A549 (cell line): ENCODE data around the gene RABEPK. TPM values are rescaled to one million over a fixed set of nuclear protein-coding genes. Genes with fewer than 3 reads are reported as not detected.

Experiments
- ATAC-seq, 2 experiments: fragments of 200-7000 bp in 1 of 2; fragments of >200 bp in 1 of 2; cut with Nextera tagmentation in 1 of 2; cut with Tn5 transposase in 1 of 2; 3 replicates each; pipeline versions ENCODE4 v1.8.0 to v1.9.1; 2018 to 2020; ENCODE audit warnings: mild to moderate bottlenecking in 1 of 2, moderate library complexity in 1 of 2
- CTCF ChIA-PET: fragments of 300-600 bp; sonication (Branson Sonifier 250); formaldehyde crosslinking; extraction: SDS; loops from one replicate; lab custom pipeline; 2021; ENCODE audit warnings: antibody characterized with exemption, inconsistent platforms; lab: Yijun Ruan, JAX
- POLR2A ChIA-PET: fragments of 350-600 bp; formaldehyde crosslinking; extraction: SDS; loops from one replicate; lab custom pipeline; 2021; ENCODE audit warnings: antibody characterized with exemption, inconsistent platforms; lab: Yijun Ruan, JAX
- DNase-seq, 2 experiments: peaks; one replicate each; pipeline versions ENCODE4 v3.0.0 to v3.0.0-alpha.2; 2011 to 2016; ENCODE audit warnings: low read depth in 1 of 2, low spot score in 1 of 2
- FAIRE-seq: peaks from 2 replicates; lab custom pipeline; 2011; peaks lifted over from hg19 to GRCh38; lab: Jason Lieb, UNC
- H3K27ac ChIP-seq, 2 experiments: fragments of >200 bp; sonication (Bioruptor Twin); formaldehyde crosslinking; 3 replicates each; pipeline ENCODE4 v1.5.1; 2016 to 2017
- H3K4me1 ChIP-seq: fragments of >200 bp; sonication (Bioruptor Twin); formaldehyde crosslinking; 3 replicates; pipeline ENCODE4 v1.6.1; 2016
- H3K4me2 ChIP-seq: fragments of >200 bp; sonication (Bioruptor Twin); formaldehyde crosslinking; 3 replicates; pipeline ENCODE4 v1.6.1; 2016
- H3K4me3 ChIP-seq: fragments of >200 bp; sonication (Bioruptor Twin); formaldehyde crosslinking; 3 replicates; pipeline ENCODE4 v1.5.1; 2016
- H3K9me3 ChIP-seq: fragments of >200 bp; sonication (Bioruptor Twin); formaldehyde crosslinking; 3 replicates; pipeline ENCODE4 v1.6.1; 2016
- CBX2 ChIP-seq: fragments of 200-600 bp; sonication (generic); IDR thresholded peaks from 2 replicates; pipeline ENCODE4 v1.6.1; 2016; ENCODE audit warnings: low read depth, mild to moderate bottlenecking, borderline replicate concordance
- CBX8 ChIP-seq: fragments of 200-600 bp; sonication (generic); IDR thresholded peaks from 2 replicates; pipeline ENCODE4 v1.6.1; 2016
- CEBPB ChIP-seq, 2 experiments: fragments of >200 bp in 1 of 2; sonication (Bioruptor Twin) in 1 of 2; formaldehyde crosslinking in 1 of 2; IDR thresholded peaks; 2 replicates each; pipeline ENCODE4 v1.6.1; 2012 to 2016
- CHD2 ChIP-seq: fragments of 150-350 bp; IDR thresholded peaks from 2 replicates; pipeline ENCODE4 v1.6.1; 2014; ENCODE audit warnings: low read length; ENCODE audit not compliant: partially characterized antibody
- CHD4 ChIP-seq: fragments of 200-600 bp; sonication (generic); IDR thresholded peaks from 2 replicates; pipeline ENCODE4 v1.6.1; 2016; ENCODE audit warnings: antibody characterized with exemption, mild to moderate bottlenecking, borderline replicate concordance
- EHF ChIP-seq: fragments of 250-450 bp; sonication (Bioruptor Pico); IDR thresholded peaks from 2 replicates; pipeline ENCODE4 v1.5.0; 2020; ENCODE audit warnings: mild to moderate bottlenecking
- EHMT2 ChIP-seq: fragments of 200-600 bp; sonication (generic); IDR thresholded peaks from 2 replicates; pipeline ENCODE4 v1.6.1; 2016; ENCODE audit warnings: antibody characterized with exemption, low read depth, mild to moderate bottlenecking, moderate library complexity
- FOSL2 ChIP-seq, 2 experiments: fragments of 450-650 bp in 1 of 2; fragments of >200 bp in 1 of 2; sonication (Bioruptor Twin) in 1 of 2; formaldehyde crosslinking; IDR thresholded peaks; 2 replicates each; pipeline versions ENCODE4 v1.5.0 to v1.6.1; 2016 to 2020; ENCODE audit warnings: mild to moderate bottlenecking in 1 of 2, moderate library complexity in 1 of 2
- GATA3 ChIP-seq: IDR thresholded peaks from 2 replicates; pipeline ENCODE4 v1.6.1; 2012; ENCODE audit warnings: borderline replicate concordance
- JUN ChIP-seq, 2 experiments: fragments of >200 bp; sonication (Bioruptor Twin); formaldehyde crosslinking; IDR thresholded peaks; 2 replicates in 1 of 2; 3 replicates in 1 of 2; pipeline ENCODE4 v1.6.1; 2016 to 2017
- JUNB ChIP-seq: fragments of >200 bp; sonication (Bioruptor Twin); formaldehyde crosslinking; IDR thresholded peaks from 2 replicates; pipeline ENCODE4 v1.6.1; 2016
- NFE2L2 ChIP-seq: fragments of 150-350 bp; conservative IDR thresholded peaks from 2 replicates; pipeline ENCODE4 v1.6.1; 2014; ENCODE audit warnings: low read length
- NR3C1 ChIP-seq: fragments of >200 bp; sonication (Bioruptor Twin); formaldehyde crosslinking; IDR thresholded peaks from 3 replicates; pipeline ENCODE4 v1.6.1; 2017
- POLR2A ChIP-seq: IDR thresholded peaks from 2 replicates; pipeline ENCODE4 v1.6.1; 2012; ENCODE audit warnings: mild to moderate bottlenecking, low read length
- RARB ChIP-seq: fragments of 250-450 bp; sonication (Bioruptor Pico); IDR thresholded peaks from 2 replicates; pipeline ENCODE4 v1.8.0; 2021; ENCODE audit warnings: mild to moderate bottlenecking, moderate library complexity
- RNF2 ChIP-seq: fragments of 200-600 bp; sonication (generic); IDR thresholded peaks from 2 replicates; pipeline ENCODE4 v1.6.1; 2016; ENCODE audit warnings: low read depth, mild to moderate bottlenecking, antibody characterized with exemption, moderate library complexity, borderline replicate concordance
- SMC3 ChIP-seq: fragments of >200 bp; sonication (Bioruptor Twin); formaldehyde crosslinking; IDR thresholded peaks from 3 replicates; pipeline ENCODE4 v1.6.1; 2018; ENCODE audit warnings: inconsistent platforms
- TFCP2L1 ChIP-seq: fragments of 250-450 bp; sonication (Bioruptor Pico); IDR thresholded peaks from 2 replicates; pipeline ENCODE4 v1.5.0; 2021; ENCODE audit warnings: mild to moderate bottlenecking
- WGBS: methylation state at CpG from one replicate; pipeline ENCODE4 v1.1.6; 2017; ENCODE audit errors: missing lambda C conversion rate; 5-methylcytosine and 5-hydroxymethylcytosine counted together
- polyA plus RNA-seq, 4 experiments: library from polyadenylated mRNA; depleted of rRNA in 3 of 4; stranded (reverse); fragments of >200 nt; fragmentation: RNase III in 1 of 4; extraction: RNeasy Plus Mini Kit Qiagen cat#74134 plus additional on column Dnase treatment in 1 of 4; gene quantifications; 2 replicates in 3 of 4; 3 replicates in 1 of 4; pipeline ENCODE4 v1.2.3, GENCODE V29; 2011 to 2017
- TF ChIP-seq, protein P1 (sequence below): fragments of 250-450 bp; sonication (Bioruptor Pico); IDR thresholded peaks from 2 replicates; pipeline ENCODE4 v1.5.0; 2021; ENCODE audit warnings: mild to moderate bottlenecking, moderate library complexity, borderline replicate concordance
- TF ChIP-seq, protein P2 (sequence below): IDR thresholded peaks from 2 replicates; pipeline ENCODE4 v1.6.1; 2012; ENCODE audit warnings: low read depth, borderline replicate concordance
- TF ChIP-seq, protein P3 (sequence below): fragments of 200-600 bp; sonication (generic); IDR thresholded peaks from 2 replicates; pipeline ENCODE4 v1.6.1; 2016; ENCODE audit warnings: antibody characterized with exemption, mild to moderate bottlenecking, moderate library complexity
- TF ChIP-seq, protein P4 (sequence below): fragments of 150-350 bp; IDR thresholded peaks from 2 replicates; pipeline ENCODE4 v1.6.1; 2014; ENCODE audit warnings: low read depth, mild to moderate bottlenecking, low read length
- TF ChIP-seq, protein P5 (sequence below): fragments of 250-450 bp; sonication (Bioruptor Pico); IDR thresholded peaks from 2 replicates; pipeline ENCODE4 v1.5.0; 2020; ENCODE audit warnings: low read depth, mild to moderate bottlenecking, moderate library complexity

The RABEPK gene
- polyA plus RNA-seq, 2 of the 4 experiments (the other 2 are of a cell fraction): 41.9 to 50.1 TPM

DNA sequence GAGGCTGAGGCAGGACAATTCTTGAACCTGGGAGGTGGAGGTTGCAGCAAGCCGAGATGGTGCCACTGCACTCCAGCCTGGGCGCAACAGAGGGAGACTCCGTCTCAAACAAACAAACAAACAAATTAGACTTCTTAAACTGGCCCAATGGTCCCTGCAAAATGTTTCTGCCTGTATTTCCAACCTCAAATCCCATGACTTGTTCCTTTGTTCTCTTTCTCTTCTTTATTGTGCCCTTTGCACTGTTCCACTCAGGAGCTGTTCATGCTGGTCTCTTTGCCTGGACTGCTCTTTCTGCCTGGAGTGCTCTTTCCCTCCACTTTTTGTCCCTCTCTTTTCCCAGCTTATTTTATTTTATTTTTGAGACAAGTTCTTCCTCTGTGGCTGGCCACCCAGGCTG lies 4.1 kb downstream of the RABEPK start:
- Histone ChIP-seq H3K9me3 (no peaks in the 10 kb centered on the region), H3K4me2 (no peak overlapping the region), H3K27ac (no peak overlapping the region), H3K4me3 (no peak overlapping the region), H3K4me1 (peaks cover 14% of the 10 kb centered on the region)
- POLR2A ChIA-PET: no interaction called here
- no peak for FAIRE-seq
- DNase-seq: no peak
- no peak for ATAC-seq
- TF ChIP-seq, protein P1, sequence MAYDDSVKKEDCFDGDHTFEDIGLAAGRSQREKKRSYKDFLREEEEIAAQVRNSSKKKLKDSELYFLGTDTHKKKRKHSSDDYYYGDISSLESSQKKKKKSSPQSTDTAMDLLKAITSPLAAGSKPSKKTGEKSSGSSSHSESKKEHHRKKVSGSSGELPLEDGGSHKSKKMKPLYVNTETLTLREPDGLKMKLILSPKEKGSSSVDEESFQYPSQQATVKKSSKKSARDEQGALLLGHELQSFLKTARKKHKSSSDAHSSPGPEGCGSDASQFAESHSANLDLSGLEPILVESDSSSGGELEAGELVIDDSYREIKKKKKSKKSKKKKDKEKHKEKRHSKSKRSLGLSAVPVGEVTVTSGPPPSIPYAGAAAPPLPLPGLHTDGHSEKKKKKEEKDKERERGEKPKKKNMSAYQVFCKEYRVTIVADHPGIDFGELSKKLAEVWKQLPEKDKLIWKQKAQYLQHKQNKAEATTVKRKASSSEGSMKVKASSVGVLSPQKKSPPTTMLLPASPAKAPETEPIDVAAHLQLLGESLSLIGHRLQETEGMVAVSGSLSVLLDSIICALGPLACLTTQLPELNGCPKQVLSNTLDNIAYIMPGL (CRISPR knock-in tag): no peak
- TF ChIP-seq JUNB: no peak
- TF ChIP-seq, protein P2, sequence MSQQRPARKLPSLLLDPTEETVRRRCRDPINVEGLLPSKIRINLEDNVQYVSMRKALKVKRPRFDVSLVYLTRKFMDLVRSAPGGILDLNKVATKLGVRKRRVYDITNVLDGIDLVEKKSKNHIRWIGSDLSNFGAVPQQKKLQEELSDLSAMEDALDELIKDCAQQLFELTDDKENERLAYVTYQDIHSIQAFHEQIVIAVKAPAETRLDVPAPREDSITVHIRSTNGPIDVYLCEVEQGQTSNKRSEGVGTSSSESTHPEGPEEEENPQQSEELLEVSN: no peak
- no peak for TF ChIP-seq RNF2
- TF ChIP-seq, protein P3, sequence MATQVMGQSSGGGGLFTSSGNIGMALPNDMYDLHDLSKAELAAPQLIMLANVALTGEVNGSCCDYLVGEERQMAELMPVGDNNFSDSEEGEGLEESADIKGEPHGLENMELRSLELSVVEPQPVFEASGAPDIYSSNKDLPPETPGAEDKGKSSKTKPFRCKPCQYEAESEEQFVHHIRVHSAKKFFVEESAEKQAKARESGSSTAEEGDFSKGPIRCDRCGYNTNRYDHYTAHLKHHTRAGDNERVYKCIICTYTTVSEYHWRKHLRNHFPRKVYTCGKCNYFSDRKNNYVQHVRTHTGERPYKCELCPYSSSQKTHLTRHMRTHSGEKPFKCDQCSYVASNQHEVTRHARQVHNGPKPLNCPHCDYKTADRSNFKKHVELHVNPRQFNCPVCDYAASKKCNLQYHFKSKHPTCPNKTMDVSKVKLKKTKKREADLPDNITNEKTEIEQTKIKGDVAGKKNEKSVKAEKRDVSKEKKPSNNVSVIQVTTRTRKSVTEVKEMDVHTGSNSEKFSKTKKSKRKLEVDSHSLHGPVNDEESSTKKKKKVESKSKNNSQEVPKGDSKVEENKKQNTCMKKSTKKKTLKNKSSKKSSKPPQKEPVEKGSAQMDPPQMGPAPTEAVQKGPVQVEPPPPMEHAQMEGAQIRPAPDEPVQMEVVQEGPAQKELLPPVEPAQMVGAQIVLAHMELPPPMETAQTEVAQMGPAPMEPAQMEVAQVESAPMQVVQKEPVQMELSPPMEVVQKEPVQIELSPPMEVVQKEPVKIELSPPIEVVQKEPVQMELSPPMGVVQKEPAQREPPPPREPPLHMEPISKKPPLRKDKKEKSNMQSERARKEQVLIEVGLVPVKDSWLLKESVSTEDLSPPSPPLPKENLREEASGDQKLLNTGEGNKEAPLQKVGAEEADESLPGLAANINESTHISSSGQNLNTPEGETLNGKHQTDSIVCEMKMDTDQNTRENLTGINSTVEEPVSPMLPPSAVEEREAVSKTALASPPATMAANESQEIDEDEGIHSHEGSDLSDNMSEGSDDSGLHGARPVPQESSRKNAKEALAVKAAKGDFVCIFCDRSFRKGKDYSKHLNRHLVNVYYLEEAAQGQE: no peak
- no peak for TF ChIP-seq CBX2
- no peak for TF ChIP-seq SMC3
- TF ChIP-seq CBX8: no peak
- no peak for TF ChIP-seq EHMT2
- no peak for TF ChIP-seq EHF (CRISPR knock-in tag)
- no peak for TF ChIP-seq CHD2
- no peak for TF ChIP-seq TFCP2L1
- no peak for TF ChIP-seq GATA3
- WGBS: 96% methylated on average over 3 of the region's 3 CpGs
- CTCF ChIA-PET: interaction anchor here (0.8 kb wide), 1 partner anchor 9 kb away, joined by 3 read pairs; no protein-coding TSS in a partner anchor

DNA sequence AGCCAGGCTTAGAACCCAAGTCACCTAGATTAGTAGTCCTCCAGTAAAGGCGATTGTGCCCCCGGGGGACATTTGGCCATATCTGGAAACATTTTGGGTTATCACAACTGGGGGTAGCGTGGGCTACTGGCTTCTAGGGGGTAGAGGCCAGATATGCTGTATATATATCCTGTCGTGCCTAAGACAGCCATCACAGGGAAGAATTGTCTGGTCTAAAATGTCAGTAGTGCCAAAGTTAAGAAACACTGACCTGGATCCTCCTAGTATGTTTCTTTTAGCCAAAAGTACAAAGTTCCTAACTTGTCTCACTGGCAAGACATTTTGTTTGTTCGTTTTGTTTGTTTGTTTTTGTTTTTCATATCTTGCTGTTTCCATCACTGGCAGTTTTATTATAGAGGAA lies 13.8 kb downstream of the RABEPK start:
- no peaks in the 10 kb centered on the region for H3K4me1 ChIP-seq
- DNase-seq (no peak), ATAC-seq (no peak), FAIRE-seq (no peak)
- H3K4me3 ChIP-seq: no peak overlapping the region
- H3K27ac ChIP-seq: no peak overlapping the region
- H3K4me2 ChIP-seq: no peak overlapping the region
- POLR2A ChIA-PET: no interaction called here
- CTCF ChIA-PET: no interaction called here
- TF ChIP-seq NR3C1: no peak
- TF ChIP-seq, protein P4, sequence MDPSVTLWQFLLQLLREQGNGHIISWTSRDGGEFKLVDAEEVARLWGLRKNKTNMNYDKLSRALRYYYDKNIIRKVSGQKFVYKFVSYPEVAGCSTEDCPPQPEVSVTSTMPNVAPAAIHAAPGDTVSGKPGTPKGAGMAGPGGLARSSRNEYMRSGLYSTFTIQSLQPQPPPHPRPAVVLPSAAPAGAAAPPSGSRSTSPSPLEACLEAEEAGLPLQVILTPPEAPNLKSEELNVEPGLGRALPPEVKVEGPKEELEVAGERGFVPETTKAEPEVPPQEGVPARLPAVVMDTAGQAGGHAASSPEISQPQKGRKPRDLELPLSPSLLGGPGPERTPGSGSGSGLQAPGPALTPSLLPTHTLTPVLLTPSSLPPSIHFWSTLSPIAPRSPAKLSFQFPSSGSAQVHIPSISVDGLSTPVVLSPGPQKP: no peak
- TF ChIP-seq NFE2L2: no peak
- TF ChIP-seq CHD4: no peak
- no peak for TF ChIP-seq RARB (CRISPR knock-in tag)
- no peak for TF ChIP-seq CEBPB (IDR thresholded peaks at IDR 0.05)
- no peak for TF ChIP-seq POLR2A
- no peak for TF ChIP-seq JUN (IDR thresholded peaks at IDR 0.05)
- TF ChIP-seq, protein P5, sequence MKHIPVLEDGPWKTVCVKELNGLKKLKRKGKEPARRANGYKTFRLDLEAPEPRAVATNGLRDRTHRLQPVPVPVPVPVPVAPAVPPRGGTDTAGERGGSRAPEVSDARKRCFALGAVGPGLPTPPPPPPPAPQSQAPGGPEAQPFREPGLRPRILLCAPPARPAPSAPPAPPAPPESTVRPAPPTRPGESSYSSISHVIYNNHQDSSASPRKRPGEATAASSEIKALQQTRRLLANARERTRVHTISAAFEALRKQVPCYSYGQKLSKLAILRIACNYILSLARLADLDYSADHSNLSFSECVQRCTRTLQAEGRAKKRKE (CRISPR knock-in tag): no peak
- TF ChIP-seq EHF (CRISPR knock-in tag): no peak
- no peak for TF ChIP-seq FOSL2 (IDR thresholded peaks at IDR 0.05)
- no peak for TF ChIP-seq FOSL2 (CRISPR knock-in tag; IDR thresholded peaks at IDR 0.05)
- H3K9me3 ChIP-seq: no peaks in the 10 kb centered on the region
- WGBS: 77% methylated on average over 5 of the region's 5 CpGs
